Vagina (tissue), 2 donors: ENCODE data around the gene PLCE1.

ENCODE experiments used
- CTCF ChIP-seq, 3 experiments: fragments of 450-650 bp in 2 of 3; fragments of 200-600 bp in 1 of 3; sonication (generic) in 1 of 3; IDR thresholded peaks; one replicate each; pipeline ENCODE4 v1.5.1; 2017 to 2019; ENCODE audit warnings: antibody characterized with exemption in 3 of 3, mild to moderate bottlenecking in 2 of 3, moderate library complexity in 2 of 3
- POLR2A ChIP-seq, 2 donors: fragments of 450-650 bp; IDR thresholded peaks; one replicate each; pipeline ENCODE4 v1.6.1; 2017; ENCODE audit warnings: antibody characterized with exemption in 2 of 2, mild to moderate bottlenecking in 2 of 2, moderate library complexity in 2 of 2
- POLR2AphosphoS5 ChIP-seq, 2 donors: sonication (generic); formaldehyde crosslinking; IDR thresholded peaks; one replicate each; pipeline ENCODE4 v1.9.0; 2017; ENCODE audit warnings: antibody characterized with exemption in 2 of 2, mild to moderate bottlenecking in 2 of 2, low read depth in 1 of 2; ENCODE audit not compliant: insufficient read depth in 1 of 2

GRCh38 chr10:93967756-93968155 is 26.0 kb upstream of the PLCE1 start:
- TF ChIP-seq CTCF (IDR thresholded peaks at IDR 0.05) = no peak
- no peak for TF ChIP-seq POLR2A (IDR thresholded peaks at IDR 0.05)
- no peak for TF ChIP-seq POLR2AphosphoS5 (IDR thresholded peaks at IDR 0.05; ENCODE audit: insufficient read depth in 1 of 2, low read depth in 1 of 2)
